HepG2 (cell line): ENCODE measurements around the gene SDK2.
A peak's percentile ranks its signal among the peaks of the same experiment; 100 is the strongest.

Experiments
- CTCF ChIP-seq: sonication (generic); formaldehyde crosslinking; IDR thresholded peaks from 2 replicates; pipeline ENCODE4 v1.5.0; 2020; ENCODE audit warnings: mild to moderate bottlenecking, missing genetic modification reagents, moderate library complexity
- KLF16 ChIP-seq, 2 experiments: sonication (generic) in 1 of 2; formaldehyde crosslinking in 1 of 2; IDR thresholded peaks; 2 replicates each; pipeline versions ENCODE4 v1.6.1 to v1.8.0; 2016 to 2023; ENCODE audit warnings: missing genetic modification reagents in 2 of 2, missing compliant biosample characterization in 1 of 2
- NFE2L1 ChIP-seq: sonication (generic); formaldehyde crosslinking; IDR thresholded peaks from 2 replicates; pipeline ENCODE4 v1.4.0; 2020; ENCODE audit warnings: missing genetic modification reagents, mild to moderate bottlenecking, borderline replicate concordance
- SMC3 ChIP-seq: IDR thresholded peaks from 2 replicates; pipeline ENCODE4 v1.6.1; 2011; ENCODE audit warnings: low read length, improper control_type of control experiment
- SRF ChIP-seq: IDR thresholded peaks from 2 replicates; pipeline ENCODE4 v1.6.1; 2011; ENCODE audit warnings: mild to moderate bottlenecking, low read depth, low read length, moderate library complexity
- ZNF251 ChIP-seq: sonication (generic); formaldehyde crosslinking; IDR thresholded peaks from 2 replicates; pipeline ENCODE4 v1.9.0; 2021; ENCODE audit warnings: mild to moderate bottlenecking, missing genetic modification reagents
- ZNF263 ChIP-seq: sonication (generic); formaldehyde crosslinking; IDR thresholded peaks from 2 replicates; pipeline ENCODE4 v1.4.0; 2020; ENCODE audit warnings: missing genetic modification reagents
- ZNF567 ChIP-seq: sonication (generic); formaldehyde crosslinking; IDR thresholded peaks from 2 replicates; pipeline ENCODE4 v1.8.1; 2023; ENCODE audit warnings: mild to moderate bottlenecking, missing genetic modification reagents, borderline replicate concordance
- TF ChIP-seq, protein P1 (sequence below): sonication (generic); formaldehyde crosslinking; IDR thresholded peaks from 2 replicates; pipeline ENCODE4 v1.4.0; 2020; ENCODE audit warnings: missing genetic modification reagents, borderline replicate concordance
- TF ChIP-seq, protein P2 (sequence below): sonication (generic); formaldehyde crosslinking; IDR thresholded peaks from 2 replicates; pipeline ENCODE4 v1.4.0; 2020; ENCODE audit warnings: missing genetic modification reagents

GRCh38 chr17:73657473-73658116 is 13.3 kb upstream of the SDK2 start:
- TF ChIP-seq, protein P1, sequence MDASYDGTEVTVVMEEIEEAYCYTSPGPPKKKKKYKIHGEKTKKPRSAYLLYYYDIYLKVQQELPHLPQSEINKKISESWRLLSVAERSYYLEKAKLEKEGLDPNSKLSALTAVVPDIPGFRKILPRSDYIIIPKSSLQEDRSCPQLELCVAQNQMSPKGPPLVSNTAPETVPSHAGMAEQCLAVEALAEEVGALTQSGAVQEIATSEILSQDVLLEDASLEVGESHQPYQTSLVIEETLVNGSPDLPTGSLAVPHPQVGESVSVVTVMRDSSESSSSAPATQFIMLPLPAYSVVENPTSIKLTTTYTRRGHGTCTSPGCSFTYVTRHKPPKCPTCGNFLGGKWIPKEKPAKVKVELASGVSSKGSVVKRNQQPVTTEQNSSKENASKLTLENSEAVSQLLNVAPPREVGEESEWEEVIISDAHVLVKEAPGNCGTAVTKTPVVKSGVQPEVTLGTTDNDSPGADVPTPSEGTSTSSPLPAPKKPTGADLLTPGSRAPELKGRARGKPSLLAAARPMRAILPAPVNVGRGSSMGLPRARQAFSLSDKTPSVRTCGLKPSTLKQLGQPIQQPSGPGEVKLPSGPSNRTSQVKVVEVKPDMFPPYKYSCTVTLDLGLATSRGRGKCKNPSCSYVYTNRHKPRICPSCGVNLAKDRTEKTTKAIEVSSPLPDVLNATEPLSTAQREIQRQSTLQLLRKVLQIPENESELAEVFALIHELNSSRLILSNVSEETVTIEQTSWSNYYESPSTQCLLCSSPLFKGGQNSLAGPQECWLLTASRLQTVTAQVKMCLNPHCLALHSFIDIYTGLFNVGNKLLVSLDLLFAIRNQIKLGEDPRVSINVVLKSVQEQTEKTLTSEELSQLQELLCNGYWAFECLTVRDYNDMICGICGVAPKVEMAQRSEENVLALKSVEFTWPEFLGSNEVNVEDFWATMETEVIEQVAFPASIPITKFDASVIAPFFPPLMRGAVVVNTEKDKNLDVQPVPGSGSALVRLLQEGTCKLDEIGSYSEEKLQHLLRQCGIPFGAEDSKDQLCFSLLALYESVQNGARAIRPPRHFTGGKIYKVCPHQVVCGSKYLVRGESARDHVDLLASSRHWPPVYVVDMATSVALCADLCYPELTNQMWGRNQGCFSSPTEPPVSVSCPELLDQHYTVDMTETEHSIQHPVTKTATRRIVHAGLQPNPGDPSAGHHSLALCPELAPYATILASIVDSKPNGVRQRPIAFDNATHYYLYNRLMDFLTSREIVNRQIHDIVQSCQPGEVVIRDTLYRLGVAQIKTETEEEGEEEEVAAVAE (CRISPR knock-in tag): no peak
- TF ChIP-seq NFE2L1 (CRISPR knock-in tag) (no peak), KLF16 (CRISPR knock-in tag; IDR thresholded peaks at IDR 0.05) (peak in 1 of 2 experiments; percentile 29; a peak in 1 of 4 replicates), SRF (no peak), CTCF (peak; percentile 79), ZNF263 (CRISPR knock-in tag) (0 out of 2 replicates have a peak, but pooled peaks have one; percentile 20), ZNF567 (CRISPR knock-in tag) (no peak), SMC3 (peak; percentile 88), ZNF251 (CRISPR knock-in tag) (no peak)
- TF ChIP-seq, protein P2, sequence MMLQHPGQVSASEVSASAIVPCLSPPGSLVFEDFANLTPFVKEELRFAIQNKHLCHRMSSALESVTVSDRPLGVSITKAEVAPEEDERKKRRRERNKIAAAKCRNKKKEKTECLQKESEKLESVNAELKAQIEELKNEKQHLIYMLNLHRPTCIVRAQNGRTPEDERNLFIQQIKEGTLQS (CRISPR knock-in tag): no peak
